Ascending aorta (tissue), 2 donors: Measurements from ENCODE around the gene MPO. TPM values are rescaled to one million over a fixed set of nuclear protein-coding genes. Genes with fewer than 3 reads are reported as not detected.
A peak's percentile ranks its signal among the peaks of the same experiment; 100 is the strongest.

Experiments
- DNase-seq, 2 donors: peaks; one replicate each; pipeline ENCODE4 v3.0.0-alpha.2; 2019; ENCODE audit warnings: low spot score in 2 of 2
- H3K27ac ChIP-seq, 2 donors: fragments of 200-600 bp; sonication (generic); one replicate each; pipeline ENCODE4 v1.5.1; 2016 to 2017; ENCODE audit warnings: mild to moderate bottlenecking in 1 of 2
- H3K27me3 ChIP-seq: fragments of 200-600 bp; sonication (generic); one replicate; pipeline ENCODE4 v1.5.1; 2017
- H3K36me3 ChIP-seq, 2 donors: fragments of 200-600 bp; sonication (generic); one replicate each; pipeline ENCODE4 v1.5.1; 2016
- H3K4me1 ChIP-seq, 2 donors: fragments of 200-600 bp; sonication (generic); one replicate each; pipeline ENCODE4 v1.5.1; 2016 to 2017; ENCODE audit warnings: mild to moderate bottlenecking in 1 of 2
- H3K4me3 ChIP-seq, 2 donors: fragments of 200-600 bp; sonication (generic); one replicate each; pipeline ENCODE4 v1.5.1; 2016 to 2017; ENCODE audit warnings: mild to moderate bottlenecking in 1 of 2
- H3K9me3 ChIP-seq, 2 donors: fragments of 200-600 bp; sonication (generic); one replicate each; pipeline ENCODE4 v1.5.1; 2016
- intact Hi-C: fragments of 100-400 bp; cut with DNase I; formaldehyde crosslinking; loops from one replicate; pipeline ENCODE4 v1.15.1; 2023
- total RNA-seq: library from RNA; depleted of rRNA; stranded (reverse); fragments of >200 nt; gene quantifications from one replicate; pipeline ENCODE4 v1.1.0, GENCODE V29; 2016
- TF ChIP-seq, protein P1 (sequence below), 3 experiments: fragments of 200-600 bp in 2 of 3; fragments of 450-650 bp in 1 of 3; sonication (generic) in 2 of 3; IDR thresholded peaks; one replicate each; pipeline ENCODE4 v1.5.1; 2016 to 2019; ENCODE audit warnings: antibody characterized with exemption in 3 of 3, mild to moderate bottlenecking in 1 of 3, moderate library complexity in 1 of 3

Gene MPO
- total RNA-seq, 1 donor from 2014 or later, result 1.8 TPM

- peak overlapping the region; percentile 42 to 61 for H3K27ac ChIP-seq
- no peak for DNase-seq
- TF ChIP-seq, protein P1, sequence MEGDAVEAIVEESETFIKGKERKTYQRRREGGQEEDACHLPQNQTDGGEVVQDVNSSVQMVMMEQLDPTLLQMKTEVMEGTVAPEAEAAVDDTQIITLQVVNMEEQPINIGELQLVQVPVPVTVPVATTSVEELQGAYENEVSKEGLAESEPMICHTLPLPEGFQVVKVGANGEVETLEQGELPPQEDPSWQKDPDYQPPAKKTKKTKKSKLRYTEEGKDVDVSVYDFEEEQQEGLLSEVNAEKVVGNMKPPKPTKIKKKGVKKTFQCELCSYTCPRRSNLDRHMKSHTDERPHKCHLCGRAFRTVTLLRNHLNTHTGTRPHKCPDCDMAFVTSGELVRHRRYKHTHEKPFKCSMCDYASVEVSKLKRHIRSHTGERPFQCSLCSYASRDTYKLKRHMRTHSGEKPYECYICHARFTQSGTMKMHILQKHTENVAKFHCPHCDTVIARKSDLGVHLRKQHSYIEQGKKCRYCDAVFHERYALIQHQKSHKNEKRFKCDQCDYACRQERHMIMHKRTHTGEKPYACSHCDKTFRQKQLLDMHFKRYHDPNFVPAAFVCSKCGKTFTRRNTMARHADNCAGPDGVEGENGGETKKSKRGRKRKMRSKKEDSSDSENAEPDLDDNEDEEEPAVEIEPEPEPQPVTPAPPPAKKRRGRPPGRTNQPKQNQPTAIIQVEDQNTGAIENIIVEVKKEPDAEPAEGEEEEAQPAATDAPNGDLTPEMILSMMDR (IDR thresholded peaks at IDR 0.05), result no peak
- H3K27me3 ChIP-seq, result no peaks in the 10 kb centered on the region
- H3K9me3 ChIP-seq, result no peaks in the 10 kb centered on the region
- intact Hi-C loops, result loop anchor here (1.0 kb wide), 1 partner anchor 28 kb away; the partner anchor contains the start of gene SUPT4H1
- H3K4me1 ChIP-seq, result peaks cover 2 to 3% of the 10 kb centered on the region in 2 donors
- H3K36me3 ChIP-seq, result no peaks in the 10 kb centered on the region
- peak overlapping the region; percentile 72 to 90 for H3K4me3 ChIP-seq
Observed at GRCh38 chr17:58324056-58324408, 43.3 kb upstream of the MPO start.

DNA sequence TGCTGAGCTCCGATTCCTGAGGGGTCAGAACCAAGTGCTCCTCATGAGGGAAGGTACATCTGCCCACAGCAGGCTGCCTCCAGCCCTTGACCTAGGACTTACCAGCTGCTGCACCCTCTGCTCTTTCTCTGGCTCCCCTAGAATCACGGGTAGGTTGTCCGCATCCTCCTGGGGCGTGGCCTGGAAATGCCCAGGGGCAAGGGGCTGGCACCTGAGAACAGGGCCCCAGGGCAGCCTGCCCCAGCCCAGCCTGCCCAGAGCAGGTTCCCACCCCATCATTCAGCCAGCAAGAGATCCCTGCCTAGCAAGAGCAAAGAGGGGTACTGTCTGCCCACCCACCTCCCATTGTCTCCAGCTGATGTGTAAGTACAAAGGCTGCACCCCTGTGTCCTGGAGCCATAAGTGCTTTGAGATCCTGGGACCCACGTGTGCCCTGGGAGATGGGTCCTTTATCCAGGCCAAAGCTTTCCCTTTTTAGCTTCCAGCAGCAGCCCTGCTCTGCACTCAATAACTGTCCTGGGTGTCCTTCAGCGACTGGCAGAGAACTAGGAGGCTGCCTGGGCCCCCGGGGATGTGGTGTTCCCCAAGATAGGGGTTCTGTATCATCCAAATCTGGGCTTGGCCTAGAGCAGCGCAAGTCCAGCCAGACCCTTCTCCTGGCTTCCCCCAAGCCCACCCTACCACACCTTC, 42.8 kb upstream of the MPO start:
- Histone ChIP-seq H3K4me3 (peak overlapping the region; percentile 72 to 90), H3K4me1 (peaks cover 2 to 3% of the 10 kb centered on the region in 2 donors), H3K27ac (peak overlapping the region; percentile 42 to 61), H3K36me3 (no peaks in the 10 kb centered on the region), H3K9me3 (no peaks in the 10 kb centered on the region), H3K27me3 (no peaks in the 10 kb centered on the region)
- no peak for DNase-seq
- TF ChIP-seq, protein P1 (IDR thresholded peaks at IDR 0.05), result no peak
- intact Hi-C loops, result loop anchor here (1.0 kb wide), 1 partner anchor 29 kb away; the partner anchor contains the start of gene SUPT4H1

GRCh38 chr17:58322581-58323185, 41.9 kb upstream of the MPO start:
- Histone ChIP-seq H3K36me3 (no peaks in the 10 kb centered on the region), H3K9me3 (no peaks in the 10 kb centered on the region), H3K4me3 (no peak overlapping the region), H3K4me1 (peaks cover 2 to 3% of the 10 kb centered on the region in 2 donors), H3K27ac (no peak overlapping the region), H3K27me3 (no peaks in the 10 kb centered on the region)
- intact Hi-C loops, result no loop called here
- DNase-seq, result no peak
- TF ChIP-seq, protein P1 (IDR thresholded peaks at IDR 0.05), result no peak

- peaks cover 2 to 3% of the 10 kb centered on the region in 2 donors for H3K4me1 ChIP-seq
- H3K4me3 ChIP-seq, result no peak overlapping the region
- H3K27ac ChIP-seq, result no peak overlapping the region
- H3K27me3 ChIP-seq, result no peaks in the 10 kb centered on the region
- no peaks in the 10 kb centered on the region for H3K36me3 ChIP-seq
- H3K9me3 ChIP-seq, result no peaks in the 10 kb centered on the region
- intact Hi-C loops, result no loop called here
- no peak for DNase-seq
- TF ChIP-seq, protein P1 (IDR thresholded peaks at IDR 0.05), result no peak
Observed at GRCh38 chr17:58321571-58322525, 41.1 kb upstream of the MPO start.

- TF ChIP-seq, protein P1 (IDR thresholded peaks at IDR 0.05), result no peak
- intact Hi-C loops, result no loop called here
- Histone ChIP-seq H3K9me3 (no peaks in the 10 kb centered on the region), H3K27me3 (no peaks in the 10 kb centered on the region), H3K4me1 (peaks cover 2 to 3% of the 10 kb centered on the region in 2 donors), H3K27ac (no peak overlapping the region), H3K36me3 (no peaks in the 10 kb centered on the region), H3K4me3 (no peak overlapping the region)
- no peak for DNase-seq
Observed at GRCh38 chr17:58320570-58321323, 40.0 kb upstream of the MPO start.
